IMR-90 (cell line): ENCODE data around the gene PAN2.

Experiments
- BHLHE40 ChIP-seq: fragments of 150-350 bp; IDR thresholded peaks from 2 replicates; pipeline ENCODE4 v1.6.1; 2016; ENCODE audit warnings: mild to moderate bottlenecking, low read depth, low read length
- CEBPB ChIP-seq: IDR thresholded peaks from 2 replicates; pipeline ENCODE4 v1.6.1; 2012; ENCODE audit warnings: low read depth, low read length, improper control_type of control experiment
- CHD1 ChIP-seq: IDR thresholded peaks from 2 replicates; pipeline ENCODE4 v1.6.1; 2012; ENCODE audit warnings: low read depth, low read length, improper control_type of control experiment
- MAFK ChIP-seq: IDR thresholded peaks from 2 replicates; pipeline ENCODE4 v1.6.1; 2012; ENCODE audit warnings: low read depth, low read length, improper control_type of control experiment
- MXI1 ChIP-seq: IDR thresholded peaks from 2 replicates; pipeline ENCODE4 v1.6.1; 2012; ENCODE audit warnings: low read depth, mild to moderate bottlenecking, low read length, moderate library complexity, borderline replicate concordance
- NFE2L2 ChIP-seq: fragments of 150-350 bp; IDR thresholded peaks from 2 replicates; pipeline ENCODE4 v1.6.1; 2016; ENCODE audit warnings: low read depth, mild to moderate bottlenecking, low read length
- POLR2A ChIP-seq: IDR thresholded peaks from 2 replicates; pipeline ENCODE4 v1.6.1; 2012; ENCODE audit warnings: mild to moderate bottlenecking, low read depth, low read length
- RAD21 ChIP-seq: IDR thresholded peaks from 2 replicates; pipeline ENCODE4 v1.6.1; 2012; ENCODE audit warnings: low read length, improper control_type of control experiment
- RCOR1 ChIP-seq: IDR thresholded peaks from 2 replicates; pipeline ENCODE4 v1.6.1; 2012; ENCODE audit warnings: mild to moderate bottlenecking, low read length, improper control_type of control experiment; ENCODE audit not compliant: insufficient replicate concordance
- RFX5 ChIP-seq: IDR thresholded peaks from 2 replicates; pipeline ENCODE4 v1.8.0; 2012; ENCODE audit warnings: low read depth, mild to moderate bottlenecking, low read length, moderate library complexity
- SMC3 ChIP-seq: fragments of 150-350 bp; IDR thresholded peaks from 2 replicates; pipeline ENCODE4 v1.6.1; 2016; ENCODE audit warnings: low read depth, mild to moderate bottlenecking, antibody characterized with exemption, low read length, moderate library complexity
- TF ChIP-seq, protein P1 (sequence below): conservative IDR thresholded peaks from 2 replicates; pipeline ENCODE4 v1.5.1; 2012; ENCODE audit warnings: mild to moderate bottlenecking, low read depth, low read length, improper control_type of control experiment

DNA sequence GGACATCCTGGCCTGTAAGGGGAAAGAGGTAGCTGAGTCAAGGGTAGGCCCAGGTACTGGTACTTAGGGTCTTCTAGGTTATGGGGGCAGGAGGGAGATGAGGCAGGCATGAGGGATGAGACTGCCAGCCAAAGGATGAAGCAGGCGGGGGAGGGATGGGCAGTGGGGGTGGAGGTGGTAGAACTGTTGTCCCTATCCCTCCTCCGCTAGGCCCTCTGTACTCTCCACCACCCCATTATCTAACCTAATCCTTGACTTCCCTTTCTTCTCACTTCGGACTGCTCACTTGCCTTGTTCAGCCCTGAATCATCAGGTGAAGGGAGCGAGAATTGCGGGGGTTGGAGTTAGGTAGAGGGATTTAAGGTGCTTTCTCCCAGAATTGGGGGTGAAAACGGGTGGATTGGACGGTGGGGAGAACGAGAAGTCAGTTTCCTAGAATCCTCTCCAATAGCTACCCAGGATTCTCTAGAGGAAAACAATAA is 562 bp downstream of the PAN2 start:
- TF ChIP-seq, protein P1, sequence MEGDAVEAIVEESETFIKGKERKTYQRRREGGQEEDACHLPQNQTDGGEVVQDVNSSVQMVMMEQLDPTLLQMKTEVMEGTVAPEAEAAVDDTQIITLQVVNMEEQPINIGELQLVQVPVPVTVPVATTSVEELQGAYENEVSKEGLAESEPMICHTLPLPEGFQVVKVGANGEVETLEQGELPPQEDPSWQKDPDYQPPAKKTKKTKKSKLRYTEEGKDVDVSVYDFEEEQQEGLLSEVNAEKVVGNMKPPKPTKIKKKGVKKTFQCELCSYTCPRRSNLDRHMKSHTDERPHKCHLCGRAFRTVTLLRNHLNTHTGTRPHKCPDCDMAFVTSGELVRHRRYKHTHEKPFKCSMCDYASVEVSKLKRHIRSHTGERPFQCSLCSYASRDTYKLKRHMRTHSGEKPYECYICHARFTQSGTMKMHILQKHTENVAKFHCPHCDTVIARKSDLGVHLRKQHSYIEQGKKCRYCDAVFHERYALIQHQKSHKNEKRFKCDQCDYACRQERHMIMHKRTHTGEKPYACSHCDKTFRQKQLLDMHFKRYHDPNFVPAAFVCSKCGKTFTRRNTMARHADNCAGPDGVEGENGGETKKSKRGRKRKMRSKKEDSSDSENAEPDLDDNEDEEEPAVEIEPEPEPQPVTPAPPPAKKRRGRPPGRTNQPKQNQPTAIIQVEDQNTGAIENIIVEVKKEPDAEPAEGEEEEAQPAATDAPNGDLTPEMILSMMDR: no peak
- TF ChIP-seq POLR2A (no peak), MXI1 (no peak), CEBPB (no peak), NFE2L2 (no peak), RAD21 (no peak), BHLHE40 (no peak), MAFK (no peak), SMC3 (no peak), RFX5 (no peak), CHD1 (no peak), RCOR1 (no peak)
